ENCODE data around the gene PNKD. TPM values are rescaled to one million over a fixed set of nuclear protein-coding genes. Genes with fewer than 3 reads are reported as not detected.

Gene PNKD
- total and polyA plus RNA-seq, 3 donors from 2014 or later: 79.3 to 90.7 (median 84.2) TPM

- intact Hi-C loops (cut with DNase I; ENCODE audit: low total_unique reads): no loop called here
- H3K27ac ChIP-seq: no peak overlapping the region
- no peak for TF ChIP-seq POLR2A (IDR thresholded peaks at IDR 0.05)
- TF ChIP-seq, protein P1, sequence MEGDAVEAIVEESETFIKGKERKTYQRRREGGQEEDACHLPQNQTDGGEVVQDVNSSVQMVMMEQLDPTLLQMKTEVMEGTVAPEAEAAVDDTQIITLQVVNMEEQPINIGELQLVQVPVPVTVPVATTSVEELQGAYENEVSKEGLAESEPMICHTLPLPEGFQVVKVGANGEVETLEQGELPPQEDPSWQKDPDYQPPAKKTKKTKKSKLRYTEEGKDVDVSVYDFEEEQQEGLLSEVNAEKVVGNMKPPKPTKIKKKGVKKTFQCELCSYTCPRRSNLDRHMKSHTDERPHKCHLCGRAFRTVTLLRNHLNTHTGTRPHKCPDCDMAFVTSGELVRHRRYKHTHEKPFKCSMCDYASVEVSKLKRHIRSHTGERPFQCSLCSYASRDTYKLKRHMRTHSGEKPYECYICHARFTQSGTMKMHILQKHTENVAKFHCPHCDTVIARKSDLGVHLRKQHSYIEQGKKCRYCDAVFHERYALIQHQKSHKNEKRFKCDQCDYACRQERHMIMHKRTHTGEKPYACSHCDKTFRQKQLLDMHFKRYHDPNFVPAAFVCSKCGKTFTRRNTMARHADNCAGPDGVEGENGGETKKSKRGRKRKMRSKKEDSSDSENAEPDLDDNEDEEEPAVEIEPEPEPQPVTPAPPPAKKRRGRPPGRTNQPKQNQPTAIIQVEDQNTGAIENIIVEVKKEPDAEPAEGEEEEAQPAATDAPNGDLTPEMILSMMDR (IDR thresholded peaks at IDR 0.05): no peak
- DNase-seq: no peak
- H3K4me3 ChIP-seq: no peak overlapping the region
- no peaks in the 10 kb centered on the region for H3K9me3 ChIP-seq
- H3K36me3 ChIP-seq (ENCODE audit: low read depth, missing control alignments): no peaks in the 10 kb centered on the region
- H3K4me1 ChIP-seq: peaks cover 4% of the 10 kb centered on the region
- no peaks in the 10 kb centered on the region for H3K27me3 ChIP-seq
- WGBS, 2 donors: 87 to 97% methylated on average over 3 to 10 of the region's 10 CpGs
These were observed 113.7 kb downstream of the PNKD start for GRCh38 chr2:218383892-218384519.

GRCh38 chr2:218384975-218385374 is 114.7 kb downstream of the PNKD start:
- 89 to 92% methylated on average over 8 to 9 of the region's 9 CpGs for WGBS, 2 donors
- no peaks in the 10 kb centered on the region for H3K36me3 ChIP-seq (ENCODE audit: low read depth, missing control alignments)
- H3K4me1 ChIP-seq: peaks cover 4% of the 10 kb centered on the region
- no peak overlapping the region for H3K27ac ChIP-seq
- H3K27me3 ChIP-seq: no peaks in the 10 kb centered on the region
- TF ChIP-seq, protein P1 (IDR thresholded peaks at IDR 0.05): no peak
- no peak for TF ChIP-seq POLR2A (IDR thresholded peaks at IDR 0.05)
- DNase-seq: no peak
- intact Hi-C loops (cut with DNase I; ENCODE audit: low total_unique reads): no loop called here
- H3K4me3 ChIP-seq: no peak overlapping the region
- no peaks in the 10 kb centered on the region for H3K9me3 ChIP-seq

GRCh38 chr2:218386505-218387368 is 116.4 kb downstream of the PNKD start:
- H3K27ac ChIP-seq: no peak overlapping the region

GRCh38 chr2:218387369-218388194 is 117.3 kb downstream of the PNKD start:
- TF ChIP-seq POLR2A (IDR thresholded peaks at IDR 0.05): no peak
- TF ChIP-seq, protein P1 (IDR thresholded peaks at IDR 0.05): no peak
- Histone ChIP-seq H3K4me3 (peak overlapping the region; percentile 27 to 53), H3K9me3 (no peaks in the 10 kb centered on the region), H3K36me3 (ENCODE audit: low read depth, missing control alignments) (no peaks in the 10 kb centered on the region), H3K4me1 (peaks cover 4% of the 10 kb centered on the region), H3K27me3 (no peaks in the 10 kb centered on the region), H3K27ac (peak overlapping the region in 1 of 2 donors; percentile 17)
- intact Hi-C loops (cut with DNase I; ENCODE audit: low total_unique reads): no loop called here
- WGBS, 2 donors: 21 to 27% methylated on average over 19 to 38 of the region's 38 CpGs
- DNase-seq: peak; percentile 58

More at GRCh38 chr2:218386505-218387368, 116.4 kb downstream of the PNKD start:
- H3K4me3 ChIP-seq: no peak overlapping the region
- peaks cover 4% of the 10 kb centered on the region for H3K4me1 ChIP-seq
- no peaks in the 10 kb centered on the region for H3K36me3 ChIP-seq (ENCODE audit: low read depth, missing control alignments)
- intact Hi-C loops (cut with DNase I; ENCODE audit: low total_unique reads): no loop called here
- no peak for DNase-seq
- 67 to 69% methylated on average over 23 of the region's 23 CpGs for whole genome bisulfite sequencing, 2 donors
- TF ChIP-seq POLR2A (IDR thresholded peaks at IDR 0.05): no peak
- TF ChIP-seq, protein P1 (IDR thresholded peaks at IDR 0.05): no peak
- H3K9me3 ChIP-seq: no peaks in the 10 kb centered on the region
- H3K27me3 ChIP-seq: no peaks in the 10 kb centered on the region
